Measurements from ENCODE around the gene CAMKMT.

- TF ChIP-seq CTCF (conservative IDR thresholded peaks at IDR 0.05; ENCODE audit: low read length) (no peak), EZH2phosphoT487 (IDR thresholded peaks at IDR 0.05; ENCODE audit: borderline replicate concordance, low read depth, low read length) (no peak)
These were observed 250.5 kb downstream of the CAMKMT start for GRCh38 chr2:44612276-44612675.
